AG04450 (cell line): ENCODE results near the gene GTF3C1. TPM values are rescaled to one million over a fixed set of nuclear protein-coding genes. Genes with fewer than 3 reads are reported as not detected.

Source experiments
- CTCF ChIA-PET: fragments of 300-600, 350-600 bp; formaldehyde crosslinking; extraction: SDS; loops from one replicate; lab custom pipeline; 2022; ENCODE audit warnings: antibody characterized with exemption, inconsistent platforms; lab: Charles Lee
- POLR2A ChIA-PET: fragments of 350-600 bp; formaldehyde crosslinking; extraction: SDS; loops from one replicate; lab custom pipeline; 2021; ENCODE audit warnings: antibody characterized with exemption, inconsistent platforms; lab: Yijun Ruan, JAX
- DNase-seq: peaks from one replicate; pipeline ENCODE4 v3.0.0-alpha.2; 2011; ENCODE audit warnings: low read depth, low spot score
- H3K27ac ChIP-seq: one replicate; pipeline ENCODE4 v1.5.1; 2012; ENCODE audit warnings: low read depth, low read length, control low read depth
- H3K27me3 ChIP-seq: one replicate; pipeline ENCODE4 v1.6.0; 2012; ENCODE audit warnings: low read length; ENCODE audit not compliant: control insufficient read depth, insufficient read depth
- H3K4me3 ChIP-seq: 2 replicates; pipeline ENCODE4 v1.5.1; 2011; ENCODE audit warnings: mild to moderate bottlenecking, low read depth, low read length, control low read depth
- H3K9me3 ChIP-seq: 2 replicates; pipeline ENCODE4 v1.5.1; 2012; ENCODE audit warnings: low read length; ENCODE audit not compliant: control insufficient read depth, insufficient read depth
- CTCF ChIP-seq: IDR thresholded peaks from 2 replicates; pipeline ENCODE4 v1.5.1; 2011; ENCODE audit warnings: low read depth, low read length, control low read depth, inconsistent platforms
- polyA plus RNA-seq: library from polyadenylated mRNA; depleted of rRNA; stranded (reverse); fragments of >200 nt; gene quantifications from 2 replicates; pipeline ENCODE4 v1.2.3, GENCODE V29; 2011

GTF3C1 gene
- polyA plus RNA-seq, 1 experiment, result 40.2 TPM

- ChIA-PET CTCF (interaction anchor here (0.8 to 2.0 kb wide), 6 partner anchors 9 to 556 kb away, joined by 3 to 4 read pairs (median 4); no protein-coding TSS in a partner anchor), POLR2A (no interaction called here)
- peak; percentile 16 for DNase-seq
- Histone ChIP-seq H3K9me3 (no peaks in the 10 kb centered on the region; the same call in 1 of the 2 replicates), H3K27me3 (no peaks in the 10 kb centered on the region), H3K4me3 (no peak overlapping the region), H3K27ac (no peak overlapping the region)
- no peak for TF ChIP-seq CTCF
Measured at GRCh38 chr16:27514806-27515205, 34.9 kb downstream of the GTF3C1 start.

- TF ChIP-seq CTCF, result no peak
- Histone ChIP-seq H3K27ac (no peak overlapping the region), H3K9me3 (no peaks in the 10 kb centered on the region; the same call in 1 of the 2 replicates), H3K27me3 (no peaks in the 10 kb centered on the region), H3K4me3 (no peak overlapping the region)
- CTCF ChIA-PET, result interaction anchor here (0.6 kb wide), 1 partner anchor 128 kb away, joined by 3 read pairs; no protein-coding TSS in a partner anchor
- DNase-seq, result no peak
- POLR2A ChIA-PET, result no interaction called here
Measured at GRCh38 chr16:27511657-27512448, 37.9 kb downstream of the GTF3C1 start.

- CTCF ChIA-PET, result no interaction called here
- DNase-seq, result no peak
- Histone ChIP-seq H3K27ac (no peak overlapping the region), H3K27me3 (no peaks in the 10 kb centered on the region), H3K4me3 (no peak overlapping the region), H3K9me3 (no peaks in the 10 kb centered on the region)
- TF ChIP-seq CTCF, result no peak
- POLR2A ChIA-PET, result no interaction called here
Measured at GRCh38 chr16:27508476-27508875, 41.2 kb downstream of the GTF3C1 start.

GRCh38 chr16:27506771-27507170 is 42.9 kb downstream of the GTF3C1 start:
- Histone ChIP-seq H3K27me3 (no peaks in the 10 kb centered on the region), H3K27ac (no peak overlapping the region), H3K4me3 (no peak overlapping the region), H3K9me3 (no peaks in the 10 kb centered on the region)
- POLR2A ChIA-PET, result no interaction called here
- CTCF ChIA-PET, result no interaction called here
- no peak for DNase-seq
- no peak for TF ChIP-seq CTCF

GRCh38 chr16:27505297-27506236 is 44.1 kb downstream of the GTF3C1 start:
- Histone ChIP-seq H3K27ac (no peak overlapping the region), H3K9me3 (no peaks in the 10 kb centered on the region), H3K4me3 (no peak overlapping the region), H3K27me3 (no peaks in the 10 kb centered on the region)
- DNase-seq, result no peak
- no peak for TF ChIP-seq CTCF
- ChIA-PET CTCF (no interaction called here), POLR2A (no interaction called here)
